K562 (cell line): ENCODE data around the gene PBXIP1. TPM values are rescaled to one million over a fixed set of nuclear protein-coding genes. Genes with fewer than 3 reads are reported as not detected.

Experiments
- C11orf30 ChIP-seq: fragments of 450-650 bp; IDR thresholded peaks from 2 replicates; pipeline ENCODE4 v1.6.1; 2016; ENCODE audit warnings: low read depth, mild to moderate bottlenecking
- CBFA2T2 ChIP-seq: fragments of 450-650 bp; conservative IDR thresholded peaks from 2 replicates; pipeline ENCODE4 v1.6.1; 2017; ENCODE audit warnings: mild to moderate bottlenecking
- ELF2 ChIP-seq: fragments of 250-450 bp; sonication (Bioruptor Pico); IDR thresholded peaks from 2 replicates; pipeline ENCODE4 v1.5.0; 2021; ENCODE audit warnings: mild to moderate bottlenecking
- EP400 ChIP-seq: fragments of 450-650 bp; IDR thresholded peaks from 2 replicates; pipeline ENCODE4 v1.6.1; 2017; ENCODE audit warnings: antibody characterized with exemption, mild to moderate bottlenecking, moderate library complexity
- FOS ChIP-seq: IDR thresholded peaks from 3 replicates; pipeline ENCODE4 v1.6.1; 2011; ENCODE audit not compliant: insufficient read length; ENCODE audit errors: extremely low read depth
- NFIX ChIP-seq: fragments of 250-450 bp; sonication (Bioruptor Pico); IDR thresholded peaks from 2 replicates; pipeline ENCODE4 v1.4.0; 2020; ENCODE audit warnings: low read depth, mild to moderate bottlenecking, moderate library complexity
- NR2C1 ChIP-seq, 2 experiments: fragments of 450-650 bp; IDR thresholded peaks; 2 replicates each; pipeline ENCODE4 v1.6.1; 2017; ENCODE audit warnings: mild to moderate bottlenecking in 2 of 2, antibody characterized with exemption in 1 of 2, inconsistent platforms in 1 of 2, missing compliant biosample characterization in 1 of 2, missing genetic modification characterization in 1 of 2
- RFX1 ChIP-seq: fragments of 450-650 bp; IDR thresholded peaks from 2 replicates; pipeline ENCODE4 v1.6.1; 2016; ENCODE audit warnings: mild to moderate bottlenecking, moderate library complexity
- SMARCA5 ChIP-seq: fragments of 450-650 bp; IDR thresholded peaks from 2 replicates; pipeline ENCODE4 v1.6.1; 2016
- SP2 ChIP-seq: IDR thresholded peaks from 2 replicates; pipeline ENCODE4 v1.6.1; 2011; ENCODE audit warnings: mild to moderate bottlenecking, low read depth, low read length, moderate library complexity; ENCODE audit not compliant: poor library complexity, severe bottlenecking; ENCODE audit errors: extremely low read depth
- THRAP3 ChIP-seq: fragments of 450-650 bp; IDR thresholded peaks from 2 replicates; pipeline ENCODE4 v1.6.1; 2016; ENCODE audit warnings: mild to moderate bottlenecking, inconsistent platforms, borderline replicate concordance
- ZBTB8A ChIP-seq: fragments of 450-650 bp; IDR thresholded peaks from 2 replicates; pipeline ENCODE4 v1.6.1; 2018; ENCODE audit warnings: mild to moderate bottlenecking, moderate library complexity; ENCODE audit not compliant: partially characterized antibody
- ZNF197 ChIP-seq: fragments of 200-800 bp; sonication (Bioruptor generic); IDR thresholded peaks from 2 replicates; pipeline ENCODE4 v1.6.1; 2016; ENCODE audit warnings: low read depth, missing genetic modification characterization, missing compliant biosample characterization
- ZNF274 ChIP-seq: IDR thresholded peaks from 2 replicates; pipeline ENCODE4 v1.6.1; 2011; ENCODE audit warnings: low read depth, mild to moderate bottlenecking, low read length, moderate library complexity, borderline replicate concordance
- polyA plus RNA-seq, 8 experiments: library from polyadenylated mRNA; depleted of rRNA in 4 of 8; stranded (reverse) in 5 of 8; unstranded in 3 of 8; fragments of >200 nt; fragmentation: Nextera tagmentation in 2 of 8; fragmentation: Illumina TruSeq in 1 of 8; extraction: Ambion mirVana in 2 of 8; extraction: Trizol in 1 of 8; gene quantifications; 2 replicates each; pipeline versions ENCODE4 v1.2.1 to v1.2.3, GENCODE V29; 2011 to 2014; ENCODE audit warnings: inconsistent platforms in 1 of 8, missing spikeins in 1 of 8
- total RNA-seq, 7 experiments: library from RNA; depleted of rRNA in 6 of 7; stranded (reverse); fragments of >200 nt in 6 of 7; fragmentation: Illumina TruSeq in 2 of 7; extraction: Trizol in 2 of 7; gene quantifications; 2 replicates each; pipeline versions ENCODE4 v1.2.1 to v1.2.3, GENCODE V29; 2011 to 2021; ENCODE audit warnings: low replicate concordance in 1 of 7
- TF ChIP-seq, protein P1 (sequence below): sonication (generic); formaldehyde crosslinking; IDR thresholded peaks from 2 replicates; pipeline ENCODE4 v1.8.0; 2022; ENCODE audit warnings: mild to moderate bottlenecking, low read depth, missing genetic modification reagents
- TF ChIP-seq, protein P2 (sequence below): fragments of 450-650 bp; IDR thresholded peaks from 2 replicates; pipeline ENCODE4 v1.6.1; 2016; ENCODE audit warnings: mild to moderate bottlenecking, moderate library complexity

The PBXIP1 gene
- total and polyA plus RNA-seq, 9 of the 15 experiments (the other 6 are each of a cell fraction or from before 2014, with no cell fraction given): 0.13 to 8.3 (median 5.8) TPM

GRCh38 chr1:154982897-154983648, 27.2 kb upstream of the PBXIP1 start, which contains the start of gene FLAD1 (continued):
- TF ChIP-seq, protein P1, sequence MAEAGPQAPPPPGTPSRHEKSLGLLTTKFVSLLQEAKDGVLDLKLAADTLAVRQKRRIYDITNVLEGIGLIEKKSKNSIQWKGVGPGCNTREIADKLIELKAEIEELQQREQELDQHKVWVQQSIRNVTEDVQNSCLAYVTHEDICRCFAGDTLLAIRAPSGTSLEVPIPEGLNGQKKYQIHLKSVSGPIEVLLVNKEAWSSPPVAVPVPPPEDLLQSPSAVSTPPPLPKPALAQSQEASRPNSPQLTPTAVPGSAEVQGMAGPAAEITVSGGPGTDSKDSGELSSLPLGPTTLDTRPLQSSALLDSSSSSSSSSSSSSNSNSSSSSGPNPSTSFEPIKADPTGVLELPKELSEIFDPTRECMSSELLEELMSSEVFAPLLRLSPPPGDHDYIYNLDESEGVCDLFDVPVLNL (CRISPR knock-in tag): peak; percentile 85
- TF ChIP-seq C11orf30 (peak; percentile 89), RFX1 (peak; percentile 81), THRAP3 (no peak), SMARCA5 (no peak), NFIX (CRISPR knock-in tag) (no peak; the same call in 1 of the 2 replicates), CBFA2T2 (peak; percentile 74), ZNF274 (no peak), ELF2 (CRISPR knock-in tag) (peak; percentile 83), SP2 (peak; percentile 96), ZBTB8A (no peak), EP400 (peak; percentile 97), ZNF197 (CRISPR knock-in tag) (no peak), FOS (peak; percentile 99), NR2C1 (IDR thresholded peaks at IDR 0.05) (peak; percentile 42; the same call in 1 of the 2 replicates), NR2C1 (tag; IDR thresholded peaks at IDR 0.05) (no peak)
- TF ChIP-seq, protein P2, sequence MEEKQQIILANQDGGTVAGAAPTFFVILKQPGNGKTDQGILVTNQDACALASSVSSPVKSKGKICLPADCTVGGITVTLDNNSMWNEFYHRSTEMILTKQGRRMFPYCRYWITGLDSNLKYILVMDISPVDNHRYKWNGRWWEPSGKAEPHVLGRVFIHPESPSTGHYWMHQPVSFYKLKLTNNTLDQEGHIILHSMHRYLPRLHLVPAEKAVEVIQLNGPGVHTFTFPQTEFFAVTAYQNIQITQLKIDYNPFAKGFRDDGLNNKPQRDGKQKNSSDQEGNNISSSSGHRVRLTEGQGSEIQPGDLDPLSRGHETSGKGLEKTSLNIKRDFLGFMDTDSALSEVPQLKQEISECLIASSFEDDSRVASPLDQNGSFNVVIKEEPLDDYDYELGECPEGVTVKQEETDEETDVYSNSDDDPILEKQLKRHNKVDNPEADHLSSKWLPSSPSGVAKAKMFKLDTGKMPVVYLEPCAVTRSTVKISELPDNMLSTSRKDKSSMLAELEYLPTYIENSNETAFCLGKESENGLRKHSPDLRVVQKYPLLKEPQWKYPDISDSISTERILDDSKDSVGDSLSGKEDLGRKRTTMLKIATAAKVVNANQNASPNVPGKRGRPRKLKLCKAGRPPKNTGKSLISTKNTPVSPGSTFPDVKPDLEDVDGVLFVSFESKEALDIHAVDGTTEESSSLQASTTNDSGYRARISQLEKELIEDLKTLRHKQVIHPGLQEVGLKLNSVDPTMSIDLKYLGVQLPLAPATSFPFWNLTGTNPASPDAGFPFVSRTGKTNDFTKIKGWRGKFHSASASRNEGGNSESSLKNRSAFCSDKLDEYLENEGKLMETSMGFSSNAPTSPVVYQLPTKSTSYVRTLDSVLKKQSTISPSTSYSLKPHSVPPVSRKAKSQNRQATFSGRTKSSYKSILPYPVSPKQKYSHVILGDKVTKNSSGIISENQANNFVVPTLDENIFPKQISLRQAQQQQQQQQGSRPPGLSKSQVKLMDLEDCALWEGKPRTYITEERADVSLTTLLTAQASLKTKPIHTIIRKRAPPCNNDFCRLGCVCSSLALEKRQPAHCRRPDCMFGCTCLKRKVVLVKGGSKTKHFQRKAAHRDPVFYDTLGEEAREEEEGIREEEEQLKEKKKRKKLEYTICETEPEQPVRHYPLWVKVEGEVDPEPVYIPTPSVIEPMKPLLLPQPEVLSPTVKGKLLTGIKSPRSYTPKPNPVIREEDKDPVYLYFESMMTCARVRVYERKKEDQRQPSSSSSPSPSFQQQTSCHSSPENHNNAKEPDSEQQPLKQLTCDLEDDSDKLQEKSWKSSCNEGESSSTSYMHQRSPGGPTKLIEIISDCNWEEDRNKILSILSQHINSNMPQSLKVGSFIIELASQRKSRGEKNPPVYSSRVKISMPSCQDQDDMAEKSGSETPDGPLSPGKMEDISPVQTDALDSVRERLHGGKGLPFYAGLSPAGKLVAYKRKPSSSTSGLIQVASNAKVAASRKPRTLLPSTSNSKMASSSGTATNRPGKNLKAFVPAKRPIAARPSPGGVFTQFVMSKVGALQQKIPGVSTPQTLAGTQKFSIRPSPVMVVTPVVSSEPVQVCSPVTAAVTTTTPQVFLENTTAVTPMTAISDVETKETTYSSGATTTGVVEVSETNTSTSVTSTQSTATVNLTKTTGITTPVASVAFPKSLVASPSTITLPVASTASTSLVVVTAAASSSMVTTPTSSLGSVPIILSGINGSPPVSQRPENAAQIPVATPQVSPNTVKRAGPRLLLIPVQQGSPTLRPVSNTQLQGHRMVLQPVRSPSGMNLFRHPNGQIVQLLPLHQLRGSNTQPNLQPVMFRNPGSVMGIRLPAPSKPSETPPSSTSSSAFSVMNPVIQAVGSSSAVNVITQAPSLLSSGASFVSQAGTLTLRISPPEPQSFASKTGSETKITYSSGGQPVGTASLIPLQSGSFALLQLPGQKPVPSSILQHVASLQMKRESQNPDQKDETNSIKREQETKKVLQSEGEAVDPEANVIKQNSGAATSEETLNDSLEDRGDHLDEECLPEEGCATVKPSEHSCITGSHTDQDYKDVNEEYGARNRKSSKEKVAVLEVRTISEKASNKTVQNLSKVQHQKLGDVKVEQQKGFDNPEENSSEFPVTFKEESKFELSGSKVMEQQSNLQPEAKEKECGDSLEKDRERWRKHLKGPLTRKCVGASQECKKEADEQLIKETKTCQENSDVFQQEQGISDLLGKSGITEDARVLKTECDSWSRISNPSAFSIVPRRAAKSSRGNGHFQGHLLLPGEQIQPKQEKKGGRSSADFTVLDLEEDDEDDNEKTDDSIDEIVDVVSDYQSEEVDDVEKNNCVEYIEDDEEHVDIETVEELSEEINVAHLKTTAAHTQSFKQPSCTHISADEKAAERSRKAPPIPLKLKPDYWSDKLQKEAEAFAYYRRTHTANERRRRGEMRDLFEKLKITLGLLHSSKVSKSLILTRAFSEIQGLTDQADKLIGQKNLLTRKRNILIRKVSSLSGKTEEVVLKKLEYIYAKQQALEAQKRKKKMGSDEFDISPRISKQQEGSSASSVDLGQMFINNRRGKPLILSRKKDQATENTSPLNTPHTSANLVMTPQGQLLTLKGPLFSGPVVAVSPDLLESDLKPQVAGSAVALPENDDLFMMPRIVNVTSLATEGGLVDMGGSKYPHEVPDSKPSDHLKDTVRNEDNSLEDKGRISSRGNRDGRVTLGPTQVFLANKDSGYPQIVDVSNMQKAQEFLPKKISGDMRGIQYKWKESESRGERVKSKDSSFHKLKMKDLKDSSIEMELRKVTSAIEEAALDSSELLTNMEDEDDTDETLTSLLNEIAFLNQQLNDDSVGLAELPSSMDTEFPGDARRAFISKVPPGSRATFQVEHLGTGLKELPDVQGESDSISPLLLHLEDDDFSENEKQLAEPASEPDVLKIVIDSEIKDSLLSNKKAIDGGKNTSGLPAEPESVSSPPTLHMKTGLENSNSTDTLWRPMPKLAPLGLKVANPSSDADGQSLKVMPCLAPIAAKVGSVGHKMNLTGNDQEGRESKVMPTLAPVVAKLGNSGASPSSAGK: peak; percentile 94
